ENCODE measurements around the gene CREG2.
A peak's percentile ranks its signal among the peaks of the same experiment; 100 is the strongest.
"Not testable (repeated sequence)": the region's sequence is repeated elsewhere in the genome, so short reads cannot be mapped to it uniquely, and the experiment has no call there.

Gene CREG2

GRCh38 chr2:101371636-101372035, 15.7 kb downstream of the CREG2 start:
- DNase-seq (ENCODE audit: low read depth), result no peak

GRCh38 chr2:101369100-101369499, 18.2 kb downstream of the CREG2 start:
- DNase-seq (ENCODE audit: low read depth), result no peak

- no peak for DNase-seq (ENCODE audit: low read depth)
These were observed 18.9 kb downstream of the CREG2 start for GRCh38 chr2:101368376-101368775.

DNA sequence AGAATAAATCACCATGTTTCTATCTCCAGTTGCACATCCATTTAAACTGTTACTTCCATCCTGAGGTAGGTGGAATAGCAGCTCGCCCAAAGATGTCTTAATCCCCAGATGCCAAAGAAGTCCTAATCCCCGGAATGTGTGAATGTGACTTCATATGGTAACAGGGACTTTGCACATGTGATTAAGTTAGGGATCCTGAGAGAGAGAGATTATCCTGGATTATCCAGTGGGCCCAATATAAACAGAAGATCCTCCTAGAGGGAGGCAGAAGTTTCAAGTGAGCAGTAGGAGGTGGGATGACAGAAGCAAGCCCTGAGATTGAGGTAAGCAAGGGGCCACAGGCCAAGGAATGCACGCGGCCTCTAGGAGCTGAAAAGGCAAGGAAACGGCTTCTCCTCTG, 19.8 kb downstream of the CREG2 start:
- DNase-seq (ENCODE audit: low read depth), result no peak

DNA sequence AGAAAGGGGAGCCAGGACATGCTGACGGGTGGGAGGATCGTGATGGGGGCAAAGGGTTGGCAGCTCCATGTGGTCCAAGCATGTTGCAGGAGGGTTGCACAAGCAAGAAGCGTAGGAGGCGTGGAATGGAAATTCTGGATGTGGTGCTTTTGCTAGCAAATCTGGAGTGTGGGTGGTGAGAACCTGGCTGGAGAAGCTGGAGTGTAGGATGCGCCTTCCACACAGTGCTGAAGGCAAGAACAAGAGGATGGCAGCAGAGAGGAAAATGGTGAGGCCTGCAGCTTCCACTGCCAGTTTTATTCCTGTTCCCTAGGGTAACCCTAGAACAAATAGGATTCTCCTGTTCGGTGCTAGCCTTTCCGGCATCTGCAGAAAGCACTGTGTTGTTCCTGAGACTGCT, 22.4 kb downstream of the CREG2 start:
- no peak for DNase-seq (ENCODE audit: low read depth)

DNA sequence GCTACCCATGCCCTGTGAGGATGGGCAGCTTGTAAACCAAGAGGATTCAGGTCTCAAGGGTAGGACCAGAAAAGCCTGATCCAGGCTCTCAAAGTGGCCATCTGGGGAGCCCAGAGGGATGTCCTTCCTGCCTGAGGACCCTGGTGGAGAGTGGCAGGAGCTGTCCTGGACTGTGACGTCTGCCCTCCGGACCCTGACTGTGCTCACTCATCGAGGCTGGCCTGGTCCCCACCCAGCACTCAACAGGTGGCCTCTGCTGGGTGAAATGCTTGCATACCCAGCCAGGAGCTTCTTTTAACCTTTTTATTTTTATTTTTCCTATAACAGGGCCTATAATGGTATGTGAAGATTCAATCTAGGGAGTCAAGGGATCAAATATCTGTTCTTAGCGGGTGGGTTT, 24.5 kb downstream of the CREG2 start:
- no peak for DNase-seq (ENCODE audit: low read depth)

- DNase-seq (ENCODE audit: low read depth), result no peak
These were observed 25.0 kb downstream of the CREG2 start for GRCh38 chr2:101362316-101362715.

DNA sequence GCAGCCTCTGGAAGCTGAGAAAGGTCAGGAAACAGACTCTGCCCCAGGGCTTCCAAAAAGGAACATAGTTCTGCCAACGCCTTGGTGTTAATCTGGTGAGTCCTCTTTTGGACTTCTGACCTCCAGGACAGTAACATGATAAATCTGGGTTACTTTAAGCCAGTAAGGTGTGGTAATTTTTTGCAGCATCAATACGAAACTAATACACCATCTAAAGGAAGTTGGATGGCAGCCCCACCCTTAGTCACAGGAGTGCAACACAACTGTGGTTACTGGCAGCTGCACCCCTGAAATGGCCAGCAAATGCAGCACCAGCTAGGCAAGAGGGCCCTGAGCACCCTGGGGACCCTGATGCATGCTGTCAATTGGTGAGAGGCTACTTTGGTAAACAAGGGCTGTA, 25.8 kb downstream of the CREG2 start:
- no peak for DNase-seq (ENCODE audit: low read depth)

DNA sequence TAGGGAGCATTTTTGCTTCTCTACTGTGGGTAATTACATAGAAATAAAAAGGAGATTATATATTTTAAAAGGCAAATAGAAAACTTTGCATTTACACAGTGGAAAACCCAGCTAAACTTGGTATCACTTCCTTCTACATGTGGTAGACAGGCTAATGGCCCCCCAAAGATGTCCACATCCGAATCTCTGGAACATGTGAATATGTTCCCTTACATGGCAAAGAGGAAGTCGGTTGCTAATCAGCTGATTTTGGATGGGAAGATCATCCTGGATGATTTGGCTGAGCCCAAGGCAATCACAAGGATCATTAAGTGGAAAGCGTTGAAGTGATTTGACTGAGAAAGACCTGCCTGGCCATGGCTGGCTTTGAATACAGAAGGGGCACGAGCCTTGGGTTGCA, 26.2 kb downstream of the CREG2 start:
- no peak for DNase-seq (ENCODE audit: low read depth)

DNA sequence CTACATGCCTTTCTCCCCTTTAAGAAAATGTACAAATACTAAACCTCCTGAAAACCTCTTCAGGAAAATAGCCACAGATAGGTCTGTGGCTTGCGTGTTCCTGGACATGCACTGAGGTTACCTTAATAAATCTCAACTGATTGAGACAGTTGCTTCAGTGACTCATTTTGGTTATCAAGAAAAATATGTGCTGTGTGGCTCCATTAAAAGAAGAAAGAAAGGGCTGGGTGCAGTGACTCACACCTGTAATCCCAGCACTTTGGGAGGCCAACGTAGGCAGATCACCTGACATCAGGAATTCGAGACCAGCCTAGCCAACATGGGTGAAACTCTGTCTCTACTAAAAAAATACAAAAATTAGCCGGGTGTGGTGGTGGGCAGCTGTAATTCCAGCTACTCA, 27.1 kb downstream of the CREG2 start:
- peak; percentile 8 for DNase-seq (ENCODE audit: low read depth)

- no peak for DNase-seq (ENCODE audit: low read depth)
These were observed 27.8 kb downstream of the CREG2 start for GRCh38 chr2:101359410-101359954.

DNA sequence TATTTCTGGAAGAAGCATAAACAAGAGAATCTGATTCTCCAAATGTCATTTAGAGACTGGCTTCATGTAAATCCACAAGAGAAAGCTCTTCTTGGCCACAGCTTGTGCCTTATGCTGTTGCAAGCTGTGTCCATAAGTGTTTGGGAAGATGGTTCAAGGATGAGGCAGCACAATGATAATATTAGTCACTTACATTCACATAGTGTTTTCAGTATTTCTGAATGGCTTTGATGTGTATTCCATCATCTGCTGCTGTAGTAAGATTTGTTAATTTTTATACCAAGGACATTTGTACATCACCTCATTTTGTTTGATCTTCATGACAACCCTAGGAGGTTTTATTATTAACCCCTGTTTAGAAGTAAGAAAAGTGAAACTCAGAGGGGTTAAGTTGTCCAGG, 29.9 kb downstream of the CREG2 start:
- DNase-seq (ENCODE audit: low read depth), result no peak

GRCh38 chr2:101356521-101356920, 30.8 kb downstream of the CREG2 start:
- DNase-seq (ENCODE audit: low read depth), result no peak

GRCh38 chr2:101356055-101356454, 31.2 kb downstream of the CREG2 start:
- no peak for DNase-seq (ENCODE audit: low read depth)

DNA sequence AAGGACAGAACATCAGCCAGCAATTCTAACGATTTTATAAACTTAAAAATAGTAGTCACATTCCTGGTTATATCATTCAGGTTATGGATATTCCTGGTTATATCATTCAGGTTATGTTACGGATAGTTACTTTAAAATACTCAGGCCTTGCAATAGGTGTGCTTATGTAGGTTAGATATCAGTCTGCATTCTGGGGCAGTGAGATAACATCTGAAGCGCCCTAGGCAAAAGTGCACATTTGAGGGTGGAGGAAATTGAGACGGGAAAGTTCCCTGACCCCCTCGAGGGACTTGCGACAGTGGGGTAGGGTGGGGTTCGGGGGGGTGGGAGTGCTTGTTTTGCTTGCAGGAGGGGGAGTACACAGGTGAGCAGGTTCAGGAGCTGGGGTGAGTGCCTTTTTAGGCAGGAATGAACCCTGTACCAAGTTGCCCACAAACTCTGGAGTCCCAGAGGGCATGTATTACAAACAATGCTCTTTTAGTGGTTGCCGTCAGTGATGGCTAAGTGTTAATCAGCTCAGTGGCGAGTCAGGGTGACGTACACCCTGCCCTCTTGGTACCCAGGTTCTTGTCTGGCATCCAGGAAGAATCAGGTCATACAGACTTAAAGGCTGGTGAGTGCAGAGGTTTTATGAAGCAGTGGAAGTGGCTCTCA, 31.8 kb downstream of the CREG2 start:
- DNase-seq (ENCODE audit: low read depth), result no peak

GRCh38 chr2:101354420-101355311, 32.6 kb downstream of the CREG2 start:
- no peak for DNase-seq (ENCODE audit: low read depth)

- DNase-seq (ENCODE audit: low read depth), result not testable (repeated sequence)
These were observed 34.7 kb downstream of the CREG2 start for GRCh38 chr2:101352631-101353030.

DNA sequence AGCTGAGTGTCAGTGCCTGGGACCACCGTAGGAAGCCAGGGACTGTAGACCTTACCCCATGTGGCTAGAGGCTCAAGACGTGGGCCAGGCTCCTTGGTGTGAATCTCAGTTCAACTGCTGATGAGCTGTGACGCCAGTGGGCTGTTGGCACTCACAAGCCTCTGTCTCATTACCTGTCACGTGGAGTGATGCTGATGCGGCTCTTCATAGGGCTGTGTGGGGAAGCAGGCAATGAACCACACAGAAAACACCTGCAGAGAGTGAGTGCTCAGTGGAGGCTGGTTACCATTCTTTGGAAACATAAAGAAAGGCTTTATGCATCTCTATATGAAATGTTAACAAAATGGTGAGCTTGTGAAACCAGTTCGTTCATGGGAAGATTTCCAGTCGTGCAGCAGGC, 36.1 kb downstream of the CREG2 start:
- no peak for DNase-seq (ENCODE audit: low read depth)

DNA sequence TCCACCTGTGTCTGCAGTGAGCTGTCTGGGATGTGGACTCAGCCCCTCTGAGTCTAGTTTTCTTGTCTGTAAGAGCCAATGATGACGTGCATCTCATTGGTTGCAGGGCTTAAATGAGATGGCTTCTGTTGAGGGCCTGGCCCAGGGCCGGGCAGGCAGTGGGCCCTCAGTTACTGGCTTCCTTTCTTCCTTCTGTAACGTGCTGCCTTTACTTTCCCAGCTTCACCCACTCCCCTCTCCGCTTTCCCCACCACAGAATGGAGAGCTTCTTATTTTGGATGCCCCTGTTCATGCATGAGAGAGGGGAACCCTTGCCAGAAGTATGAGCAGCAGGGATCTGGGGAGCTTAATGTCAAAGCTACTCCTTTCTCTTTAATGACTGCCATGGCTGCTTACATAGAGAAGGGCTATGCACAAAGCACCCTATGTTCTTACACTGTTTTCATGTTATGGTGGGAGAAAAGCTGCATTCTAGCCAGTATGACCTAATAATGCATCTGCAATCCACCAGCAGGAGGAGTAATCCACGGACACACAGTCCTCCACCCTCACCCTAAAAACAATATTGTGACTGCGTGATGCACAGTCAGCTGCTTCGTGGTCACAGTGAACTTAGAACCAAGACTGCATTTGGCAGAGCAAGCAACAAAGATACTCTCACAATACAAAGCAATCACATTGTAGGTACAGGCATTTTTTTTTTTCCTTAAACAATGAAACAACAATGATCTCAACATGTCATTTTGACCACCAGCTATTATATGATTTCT, 37.2 kb downstream of the CREG2 start:
- no peak for DNase-seq (ENCODE audit: low read depth)

DNA sequence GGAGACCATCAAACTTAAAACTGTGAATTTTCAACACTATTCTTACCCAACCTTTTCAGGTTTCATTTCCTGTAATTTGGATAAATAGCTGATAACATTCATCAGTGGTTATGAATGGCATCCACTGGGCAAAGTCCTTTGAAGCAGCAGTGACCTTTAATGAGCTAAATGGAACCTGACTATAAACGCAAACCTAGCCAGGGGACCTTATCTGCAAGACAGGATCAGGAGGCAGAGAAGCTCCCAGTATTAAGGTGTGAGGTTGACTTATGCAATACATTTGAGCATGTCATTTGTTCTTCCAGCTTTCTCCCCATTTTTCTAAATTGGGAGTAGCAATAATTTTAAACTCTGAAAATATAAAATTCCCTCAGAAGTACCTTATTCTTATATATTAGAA, 38.4 kb downstream of the CREG2 start:
- DNase-seq (ENCODE audit: low read depth), result no peak

- no peak for DNase-seq (ENCODE audit: low read depth)
These were observed 40.4 kb downstream of the CREG2 start for GRCh38 chr2:101346909-101347308.

DNA sequence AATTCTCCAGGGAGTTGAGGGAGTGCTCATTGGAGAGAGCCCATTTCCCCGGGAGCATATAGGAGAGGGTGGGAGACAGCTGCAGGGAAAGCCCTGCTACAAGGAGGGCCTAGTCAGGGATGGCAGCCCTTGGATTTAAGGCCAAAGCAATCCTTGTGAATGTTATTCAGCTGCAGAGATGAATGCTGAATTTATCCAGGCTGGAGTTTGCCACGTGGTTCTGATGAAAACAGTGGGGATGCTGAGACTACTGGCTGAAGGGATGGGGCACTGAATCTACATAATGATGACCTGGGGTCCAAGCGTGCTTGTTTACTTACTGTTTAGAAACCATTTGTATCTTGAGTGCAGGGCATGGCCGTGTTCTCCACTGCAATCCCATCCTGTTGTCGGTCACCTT, 43.2 kb downstream of the CREG2 start:
- DNase-seq (ENCODE audit: low read depth), result no peak

DNA sequence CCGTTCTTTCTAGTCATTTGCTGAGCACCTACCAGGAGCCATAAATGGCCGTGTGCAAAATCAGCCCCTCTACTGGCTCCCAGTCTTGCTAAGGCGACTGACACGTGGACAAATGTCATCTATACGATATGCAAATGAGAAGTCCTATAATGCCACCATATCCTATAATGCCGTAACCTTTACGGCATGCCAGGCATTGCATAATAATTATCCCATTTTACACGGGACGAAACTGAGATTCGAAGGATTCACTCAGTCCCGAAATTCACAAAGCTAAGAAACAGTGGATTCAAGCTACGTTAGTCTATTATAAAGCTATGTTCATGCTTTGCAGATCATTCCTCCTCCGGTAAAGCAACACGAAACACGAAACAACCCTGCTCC, 44.7 kb downstream of the CREG2 start:
- no peak for DNase-seq (ENCODE audit: low read depth)
